ENCODE measurements around the gene CNKSR1.

Gene CNKSR1

GRCh38 chr1:26158908-26159742 is 18.2 kb upstream of the CNKSR1 start, which contains the start of gene FAM110D:
Gene FAM110D (plus strand): TSS chr1:26159079. CDS start chr1:26161292, 2,213 bp downstream.
- Histone ChIP-seq H3K4me3 (replicated peaks; ENCODE audit: insufficient read depth, low read length) (no peak within 1 kb of the TSS), H3K27me3 (ENCODE audit: insufficient read depth, poor library complexity, severe bottlenecking) (peaks cover 7% of the 10 kb centered on the region), H3K27ac (replicated peaks) (no peak within 1 kb of the TSS)
- no peak for DNase-seq (ENCODE audit: low read depth in 1 of 2, low spot score in 1 of 2)
- TF ChIP-seq CTCF (IDR thresholded peaks at IDR 0.05; ENCODE audit: insufficient read depth, low read length), result no peak
- TF ChIP-seq SPI1 (IDR thresholded peaks at IDR 0.05; ENCODE audit: borderline replicate concordance, low read depth), result no peak
- TF ChIP-seq GABPA (IDR thresholded peaks at IDR 0.05; ENCODE audit: low read depth), result no peak
- TF ChIP-seq POLR2AphosphoS5 (IDR thresholded peaks at IDR 0.05; ENCODE audit: low read depth), result no peak

- no peak for DNase-seq (ENCODE audit: low read depth in 1 of 2, low spot score in 1 of 2)
- no peak overlapping the region for H3K27ac ChIP-seq (replicated peaks)
- TF ChIP-seq CTCF (IDR thresholded peaks at IDR 0.05; ENCODE audit: insufficient read depth, low read length), result no peak
- TF ChIP-seq POLR2AphosphoS5 (IDR thresholded peaks at IDR 0.05; ENCODE audit: low read depth), result no peak
- no peak for TF ChIP-seq REST (IDR thresholded peaks at IDR 0.05; ENCODE audit: insufficient replicate concordance, low read depth)
- TF ChIP-seq GABPA (IDR thresholded peaks at IDR 0.05; ENCODE audit: low read depth), result no peak
- no peak for TF ChIP-seq SPI1 (IDR thresholded peaks at IDR 0.05; ENCODE audit: borderline replicate concordance, low read depth)
- H3K4me3 ChIP-seq (replicated peaks; ENCODE audit: insufficient read depth, low read length), result no peak overlapping the region
- H3K27me3 ChIP-seq (ENCODE audit: insufficient read depth, poor library complexity, severe bottlenecking), result peaks cover 7% of the 10 kb centered on the region
These were observed 17.6 kb upstream of the CNKSR1 start for GRCh38 chr1:26159743-26160039.

DNA sequence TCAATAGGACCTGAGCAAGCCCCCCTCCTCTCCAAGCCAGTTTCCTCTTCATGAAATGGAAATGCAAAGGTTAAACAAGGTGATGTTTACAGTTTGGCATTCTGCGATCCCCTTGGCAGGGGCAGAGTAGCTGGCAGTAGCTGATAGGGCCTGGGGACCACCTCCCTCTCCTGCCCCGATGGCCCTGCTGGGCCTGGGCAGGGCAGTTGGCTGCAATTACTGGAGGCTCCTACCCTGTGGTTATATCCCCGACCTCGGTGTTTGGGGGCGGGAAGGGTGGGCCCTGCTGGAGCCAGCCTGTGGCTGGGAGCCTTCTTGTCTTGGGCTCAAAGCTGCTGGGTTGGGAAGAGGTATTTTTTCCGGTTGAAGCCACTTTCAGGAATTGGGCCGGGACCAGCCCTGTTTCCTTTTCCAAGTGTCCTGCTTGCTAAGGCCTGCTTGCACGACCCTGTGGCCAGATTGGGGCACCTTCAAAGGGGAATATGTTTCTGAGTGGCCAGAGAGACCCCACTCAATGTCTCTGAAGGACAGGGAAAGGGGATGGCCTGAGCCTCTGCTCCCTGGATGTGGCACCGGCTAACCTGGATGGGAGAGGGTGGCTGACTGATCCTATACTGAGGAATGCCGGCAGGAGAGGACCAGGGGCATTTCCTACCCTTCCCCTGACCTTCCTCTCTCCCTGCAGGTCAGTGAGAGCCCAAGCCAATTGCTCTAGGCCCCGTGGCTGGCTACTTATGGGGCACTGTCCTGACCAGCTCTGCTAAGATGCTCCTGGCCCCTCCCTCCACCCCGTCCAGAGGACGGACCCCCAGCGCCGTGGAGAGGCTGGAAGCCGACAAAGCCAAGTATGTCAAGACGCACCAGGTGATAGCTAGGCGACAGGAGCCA is 16.5 kb upstream of the CNKSR1 start:
- Histone ChIP-seq H3K27me3 (ENCODE audit: insufficient read depth, poor library complexity, severe bottlenecking) (peaks cover 7% of the 10 kb centered on the region), H3K4me3 (replicated peaks; ENCODE audit: insufficient read depth, low read length) (no peak overlapping the region), H3K27ac (replicated peaks) (no peak overlapping the region)
- TF ChIP-seq SPI1 (IDR thresholded peaks at IDR 0.05; ENCODE audit: borderline replicate concordance, low read depth) (no peak), GABPA (IDR thresholded peaks at IDR 0.05; ENCODE audit: low read depth) (no peak), REST (IDR thresholded peaks at IDR 0.05; ENCODE audit: insufficient replicate concordance, low read depth) (no peak), CTCF (IDR thresholded peaks at IDR 0.05; ENCODE audit: insufficient read depth, low read length) (no peak), POLR2AphosphoS5 (IDR thresholded peaks at IDR 0.05; ENCODE audit: low read depth) (no peak)
- DNase-seq (ENCODE audit: low read depth in 1 of 2, low spot score in 1 of 2), result no peak
